IPS DF 4.7 (cell line): ENCODE data around the gene KCTD2.

ENCODE experiments used
- DNase-seq: peaks from one replicate; pipeline ENCODE4 v3.0.0-alpha.2; 2013; ENCODE audit warnings: low spot score; ENCODE audit errors: extremely low read depth

Gene KCTD2

DNA sequence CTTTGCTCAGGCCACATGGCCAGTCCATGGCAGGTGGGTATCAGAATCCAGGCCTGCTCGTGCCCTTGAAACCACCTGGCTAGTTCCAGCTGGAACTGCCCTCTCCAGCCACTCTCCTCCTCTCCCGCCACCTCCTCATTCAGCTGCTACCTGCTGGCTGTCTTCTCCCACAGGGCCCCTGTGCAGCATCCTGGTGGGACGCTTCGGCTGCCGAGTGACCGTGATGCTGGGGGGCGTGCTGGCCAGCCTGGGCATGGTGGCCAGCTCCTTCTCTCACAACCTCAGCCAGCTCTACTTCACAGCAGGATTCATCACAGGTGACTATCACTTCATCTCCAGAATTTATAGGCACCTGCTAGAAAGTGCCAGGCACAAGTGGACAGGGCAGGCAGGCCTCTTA is 50.8 kb downstream of the KCTD2 start:
- no peak for DNase-seq

GRCh38 chr17:75098861-75099260 is 51.8 kb downstream of the KCTD2 start:
- no peak for DNase-seq

DNA sequence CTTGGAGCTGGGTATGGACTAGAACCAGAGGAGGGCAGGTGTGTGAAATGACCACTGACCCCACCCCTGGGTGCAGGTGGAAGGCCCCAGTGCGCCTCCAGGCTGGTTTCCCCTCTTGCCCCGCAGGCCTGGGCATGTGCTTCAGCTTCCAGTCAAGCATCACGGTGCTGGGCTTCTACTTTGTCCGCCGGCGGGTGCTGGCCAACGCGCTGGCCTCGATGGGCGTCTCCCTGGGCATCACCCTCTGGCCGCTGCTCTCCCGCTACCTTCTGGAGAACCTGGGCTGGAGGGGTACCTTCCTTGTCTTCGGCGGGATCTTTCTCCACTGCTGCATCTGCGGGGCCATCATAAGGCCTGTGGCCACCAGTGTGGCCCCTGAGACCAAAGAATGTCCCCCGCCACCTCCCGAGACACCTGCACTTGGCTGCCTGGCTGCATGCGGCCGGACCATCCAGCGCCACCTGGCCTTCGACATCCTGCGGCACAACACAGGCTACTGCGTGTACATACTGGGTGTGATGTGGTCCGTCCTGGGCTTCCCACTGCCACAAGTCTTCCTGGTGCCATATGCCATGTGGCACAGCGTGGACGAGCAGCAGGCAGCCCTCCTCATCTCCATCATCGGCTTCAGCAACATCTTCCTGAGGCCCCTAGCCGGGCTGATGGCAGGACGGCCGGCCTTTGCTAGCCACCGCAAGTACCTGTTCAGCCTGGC is 53.0 kb downstream of the KCTD2 start:
- no peak for DNase-seq

GRCh38 chr17:75102385-75102821 is 55.4 kb downstream of the KCTD2 start:
- no peak for DNase-seq

DNA sequence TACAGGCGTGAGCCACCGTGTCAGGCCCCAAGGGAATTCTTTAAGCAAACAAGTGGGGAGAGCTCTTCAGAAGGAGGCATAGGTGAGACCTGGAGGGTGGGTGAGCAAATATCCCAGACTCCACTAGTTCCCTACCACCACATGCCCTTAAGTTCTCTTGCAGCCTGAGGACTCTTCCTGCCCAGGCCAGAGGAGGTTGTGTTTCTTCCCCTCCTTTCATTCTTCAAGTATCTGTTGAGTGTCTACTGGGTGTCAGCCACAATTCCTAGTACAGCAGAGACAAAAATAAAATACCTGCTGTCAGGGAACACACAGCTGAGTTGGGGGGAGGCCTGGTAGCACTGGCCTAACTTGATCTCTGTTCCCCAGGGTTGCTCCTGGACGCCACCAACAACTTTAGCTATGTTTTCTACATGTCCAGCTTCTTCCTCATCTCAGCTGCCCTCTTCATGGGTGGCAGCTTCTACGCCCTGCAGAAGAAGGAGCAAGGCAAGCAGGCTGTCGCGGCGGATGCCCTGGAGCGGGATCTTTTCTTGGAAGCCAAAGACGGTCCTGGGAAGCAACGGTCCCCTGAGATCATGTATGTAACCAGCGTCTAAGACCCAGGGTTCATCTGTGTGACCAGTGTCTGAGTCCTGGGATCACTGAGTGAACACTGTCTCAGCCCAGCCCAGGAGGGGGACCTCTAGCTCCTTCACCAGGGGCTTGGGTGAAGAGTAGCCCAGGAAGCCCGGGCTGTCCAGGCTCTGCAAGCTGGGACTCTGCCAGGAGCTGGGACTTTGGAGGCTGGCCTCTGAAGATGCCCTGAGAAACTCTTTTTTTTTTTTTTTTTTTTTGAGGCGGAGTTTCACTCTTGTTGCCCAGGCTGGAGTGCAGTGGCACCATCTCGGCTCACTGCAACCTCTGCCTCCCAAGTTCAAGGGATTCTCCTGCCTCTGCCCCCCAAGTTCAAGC is 56.9 kb downstream of the KCTD2 start:
- no peak for DNase-seq

DNA sequence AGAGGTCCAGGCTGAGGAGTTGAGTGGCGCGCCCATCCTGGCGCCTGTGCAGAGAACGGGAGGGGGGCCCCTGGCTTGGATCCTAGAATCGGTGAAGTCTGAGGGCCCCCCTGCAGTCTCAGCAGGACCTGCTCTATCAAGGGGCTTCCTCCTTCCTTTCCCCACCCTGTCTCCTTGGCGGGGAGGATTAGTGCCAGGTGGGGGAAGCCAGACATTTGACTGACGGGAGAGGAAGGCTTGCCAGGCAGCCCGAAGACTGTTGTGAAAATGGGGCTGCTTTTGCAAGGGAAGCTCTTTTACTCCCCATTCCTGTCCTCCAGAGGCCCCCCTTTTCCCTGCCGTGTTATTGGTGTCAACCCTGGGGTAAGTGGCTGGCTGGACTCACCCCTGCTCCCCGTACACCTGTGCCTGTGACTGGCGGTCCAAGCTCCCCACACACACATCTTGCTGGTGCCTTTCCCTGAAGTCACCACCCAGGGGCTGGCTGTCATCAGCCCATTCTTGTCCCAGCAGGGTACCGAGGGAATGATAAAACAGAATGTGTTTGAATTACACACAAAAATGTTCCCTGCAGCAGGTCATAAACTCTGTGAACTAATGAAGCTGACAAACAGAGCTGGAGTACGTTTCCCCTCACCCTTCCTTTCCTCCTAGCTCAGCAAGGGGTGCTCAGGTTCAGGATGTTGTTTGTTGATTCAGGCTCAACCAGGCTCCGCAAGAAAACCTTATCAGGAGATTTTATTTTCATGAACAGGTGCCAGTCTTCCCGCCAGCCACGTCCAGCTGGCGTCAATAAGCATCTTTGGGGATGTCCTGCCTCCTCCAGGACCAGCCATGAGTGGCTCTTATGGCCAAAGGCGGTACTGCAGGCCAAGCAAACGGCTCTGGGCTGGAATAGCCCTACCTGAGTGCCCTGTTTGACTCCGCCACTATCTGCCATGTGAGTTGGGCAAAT is 58.4 kb downstream of the KCTD2 start:
- no peak for DNase-seq

DNA sequence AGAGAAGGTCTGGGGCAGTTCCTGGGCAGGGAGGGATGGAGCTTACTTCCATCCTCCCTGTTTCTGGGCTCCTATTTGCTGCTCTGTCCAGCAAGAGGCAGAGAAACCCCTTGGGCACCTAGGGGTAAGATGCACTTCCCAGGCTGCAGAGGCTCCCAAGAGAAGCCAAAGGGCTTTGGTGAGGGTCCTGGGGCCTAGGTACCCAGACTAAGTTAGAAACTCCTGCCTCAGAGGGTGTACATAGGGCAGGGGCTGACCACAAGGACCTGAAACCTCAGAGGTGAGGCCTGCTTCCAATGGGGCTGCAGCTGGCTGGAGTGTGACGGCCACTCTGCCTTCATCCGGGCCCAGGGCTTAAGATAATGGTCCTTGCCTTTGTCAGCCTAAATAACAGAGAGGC is 61.2 kb downstream of the KCTD2 start:
- DNase-seq, result no peak

GRCh38 chr17:75109046-75109406 is 62.0 kb downstream of the KCTD2 start:
- DNase-seq, result no peak

GRCh38 chr17:75109407-75110233 is 62.6 kb downstream of the KCTD2 start, which contains the start of gene ARMC7:
TSS of gene ARMC7 (plus strand) at chr17:75109969. CDS start at chr17:75110289, 320 bp downstream.
- DNase-seq, result no peak

DNA sequence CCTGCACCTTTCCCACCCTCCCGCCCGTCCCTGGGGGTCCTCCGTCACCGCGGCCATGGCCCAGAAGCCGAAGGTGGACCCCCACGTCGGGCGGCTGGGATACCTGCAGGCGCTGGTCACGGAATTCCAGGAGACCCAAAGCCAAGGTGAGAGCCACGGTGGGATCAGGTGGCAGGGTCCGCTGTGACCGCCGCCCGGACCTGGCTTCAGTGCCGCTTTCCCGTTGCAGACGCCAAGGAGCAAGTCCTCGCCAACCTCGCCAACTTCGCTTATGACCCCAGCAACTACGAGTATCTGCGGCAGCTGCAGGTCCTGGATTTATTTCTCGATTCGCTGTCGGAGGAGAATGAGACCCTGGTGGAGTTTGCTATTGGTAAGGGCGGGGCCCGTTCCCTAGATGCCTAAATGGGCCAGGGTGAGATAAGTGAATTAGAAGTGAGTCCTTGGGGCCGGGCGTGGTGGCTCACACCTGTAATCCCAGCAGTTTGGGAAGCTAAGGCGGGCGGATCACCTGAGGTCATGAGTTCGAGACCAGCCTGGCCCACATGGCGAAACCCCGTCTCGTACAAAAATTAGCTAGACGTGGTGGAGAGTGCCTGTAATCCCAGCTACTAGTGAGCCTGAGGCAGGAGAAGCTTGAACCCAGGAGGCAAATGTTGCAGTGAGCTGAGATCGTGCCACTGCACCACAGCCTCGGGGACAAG is 63.4 kb downstream of the KCTD2 start:
- DNase-seq, result no peak

GRCh38 chr17:75111777-75112335 is 64.8 kb downstream of the KCTD2 start:
- no peak for DNase-seq

- no peak for DNase-seq
These were observed 67.0 kb downstream of the KCTD2 start for GRCh38 chr17:75113798-75114551.

- DNase-seq, result no peak
These were observed 67.7 kb downstream of the KCTD2 start for GRCh38 chr17:75114552-75115314.
